DOHH2 (cell line): ENCODE results near the gene AGRN.
"Not testable (repeated sequence)": the region's sequence is repeated elsewhere in the genome, so short reads cannot be mapped to it uniquely, and the experiment has no call there.

Source experiments
- H3F3A ChIP-seq: fragments of 200-600 bp; sonication (generic), shearing (Covaris generic); 2 replicates; pipeline ENCODE4 v1.6.0; 2016; ENCODE audit warnings: antibody characterized with exemption, mild to moderate bottlenecking; ENCODE audit not compliant: control insufficient read depth, insufficient read depth
- H3K27ac ChIP-seq: fragments of 200-600 bp; sonication (generic); 2 replicates; pipeline ENCODE4 v1.5.1; 2014; ENCODE audit warnings: low read depth, mild to moderate bottlenecking, low read length, moderate library complexity
- H3K27me3 ChIP-seq: fragments of 200-600 bp; sonication (generic); 2 replicates; pipeline ENCODE4 v1.6.1; 2014; ENCODE audit warnings: mild to moderate bottlenecking, low read length, mixed read lengths; ENCODE audit not compliant: control insufficient read depth
- H3K36me3 ChIP-seq: fragments of 200-600 bp; sonication (generic); 2 replicates; pipeline ENCODE4 v1.6.1; 2014; ENCODE audit warnings: mild to moderate bottlenecking, low read length, moderate library complexity, mixed read lengths; ENCODE audit not compliant: control insufficient read depth
- H3K4me1 ChIP-seq: fragments of 200-600 bp; sonication (generic); 2 replicates; pipeline ENCODE4 v1.6.1; 2014; ENCODE audit warnings: mild to moderate bottlenecking, low read length, mixed read lengths; ENCODE audit not compliant: control insufficient read depth
- H3K4me2 ChIP-seq: fragments of 200-600 bp; sonication (generic); 2 replicates; pipeline ENCODE4 v1.6.0; 2014; ENCODE audit warnings: mild to moderate bottlenecking, low read length, moderate library complexity
- H3K4me3 ChIP-seq: fragments of 200-600 bp; sonication (generic); 2 replicates; pipeline ENCODE4 v1.5.1; 2014; ENCODE audit warnings: mild to moderate bottlenecking, low read length, mixed read lengths
- H3K79me2 ChIP-seq: fragments of 200-600 bp; sonication (generic); 2 replicates; pipeline ENCODE4 v1.6.1; 2014; ENCODE audit warnings: mild to moderate bottlenecking, low read length, mixed read lengths; ENCODE audit not compliant: control insufficient read depth
- H3K9me2 ChIP-seq: fragments of 200-600 bp; sonication (generic); replicated peaks from 2 replicates; pipeline ENCODE4 v1.6.1; 2014; ENCODE audit warnings: mild to moderate bottlenecking, low read length, mixed read lengths; ENCODE audit not compliant: control insufficient read depth
- H3K9me3 ChIP-seq: fragments of 200-600 bp; sonication (generic); 2 replicates; pipeline ENCODE4 v1.6.1; 2014; ENCODE audit warnings: antibody characterized with exemption, low read length, mixed read lengths; ENCODE audit not compliant: control insufficient read depth, insufficient read depth
- H4K20me1 ChIP-seq: fragments of 200-600 bp; sonication (generic); 2 replicates; pipeline ENCODE4 v1.6.0; 2014; ENCODE audit warnings: low read depth, mild to moderate bottlenecking, antibody characterized with exemption, low read length, moderate library complexity; ENCODE audit not compliant: control insufficient read depth, insufficient read depth
- EZH2phosphoT487 ChIP-seq: fragments of 200-600 bp; sonication (generic); IDR thresholded peaks from 2 replicates; pipeline ENCODE4 v1.6.1; 2017; ENCODE audit warnings: borderline replicate concordance, mild to moderate bottlenecking, antibody characterized with exemption, low read length, moderate library complexity, mixed read lengths
- TF ChIP-seq, protein P1 (sequence below): fragments of 200-600 bp; sonication (generic); IDR thresholded peaks from one replicate; pipeline ENCODE4 v1.5.1; 2014; ENCODE audit warnings: antibody characterized with exemption, mild to moderate bottlenecking, low read depth, low read length; ENCODE audit not compliant: poor library complexity, severe bottlenecking

AGRN gene

DNA sequence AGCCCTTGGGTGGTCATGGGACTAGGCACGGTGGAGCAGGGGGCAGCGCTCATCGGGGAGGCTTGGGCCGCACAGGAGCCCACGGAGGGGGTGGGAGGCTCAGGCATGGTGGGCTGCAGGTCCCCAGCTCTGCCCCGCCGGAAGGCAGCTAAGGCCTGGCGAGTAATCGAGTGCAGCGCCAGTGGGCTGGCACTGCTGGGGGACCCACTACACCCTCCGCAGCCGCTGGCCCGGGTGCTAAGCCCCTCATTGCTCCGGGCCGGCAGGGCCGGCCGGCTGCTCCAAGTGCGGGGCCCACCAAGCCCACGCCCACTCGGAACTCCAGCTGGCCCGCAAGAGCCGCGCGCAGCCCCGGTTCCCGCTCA is 1.6 kb upstream of the AGRN start:
- H3K4me3 ChIP-seq, H3F3A ChIP-seq, H3K4me2 ChIP-seq, H3K27ac ChIP-seq, H3K36me3 ChIP-seq, H4K20me1 ChIP-seq, H3K79me2 ChIP-seq, H3K9me2 ChIP-seq, H3K9me3 ChIP-seq: not testable (repeated sequence)
- Histone ChIP-seq H3K4me1 (peaks cover 10% of the 10 kb centered on the region), H3K27me3 (peaks cover 32% of the 10 kb centered on the region)

DNA sequence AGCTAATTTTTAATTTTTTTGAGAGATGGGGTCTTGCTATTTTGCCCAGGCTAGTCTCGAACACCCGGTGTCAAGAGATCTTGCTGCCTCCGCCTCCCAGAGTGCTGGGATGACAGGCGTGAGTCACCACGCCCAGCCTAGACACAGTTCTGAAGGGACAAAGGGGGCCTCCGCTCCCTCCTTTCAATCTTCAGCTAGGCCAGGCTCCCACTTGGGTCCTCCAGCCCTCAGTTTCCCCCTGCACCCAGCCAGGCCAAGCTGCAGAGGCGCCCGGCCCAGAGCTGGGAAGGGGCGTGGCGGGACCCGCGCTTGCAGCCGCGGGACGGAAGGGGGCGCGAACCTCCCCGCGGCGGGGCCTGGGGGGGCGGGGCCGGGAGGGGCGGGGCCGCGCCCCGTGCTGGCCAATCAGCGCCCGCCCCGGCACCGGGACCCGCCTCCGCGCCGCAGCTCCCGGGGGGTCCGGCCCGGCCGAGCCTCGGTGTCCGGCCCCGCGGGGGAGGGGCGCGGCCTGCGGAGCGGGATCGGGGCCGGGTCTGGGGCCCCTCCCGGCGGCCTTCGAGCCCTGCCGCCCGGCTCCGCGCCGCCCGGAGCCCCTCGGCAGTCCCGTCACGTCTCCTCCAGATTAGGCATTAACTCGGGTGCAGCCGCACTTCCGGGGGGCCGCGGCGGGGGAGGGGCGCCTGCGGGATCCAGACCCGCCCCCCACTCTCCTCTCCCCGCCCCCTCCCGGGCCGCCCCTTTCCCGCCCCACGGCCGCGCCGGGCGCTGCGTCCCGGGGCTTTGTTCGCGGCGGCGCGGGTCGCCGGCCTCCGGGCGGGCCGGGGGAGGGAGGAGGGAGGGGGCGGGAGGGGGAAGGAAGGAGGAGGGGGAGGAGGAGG is 559 bp upstream of the AGRN start:
- H3K4me3 ChIP-seq = peak overlapping the region; percentile 54
- H3K27ac ChIP-seq = no peak overlapping the region
- no peaks in the 10 kb centered on the region for H4K20me1 ChIP-seq
- H3K9me2 ChIP-seq = no peaks in the 10 kb centered on the region
- H3K4me2 ChIP-seq = peak overlapping the region; percentile 42; the same call in 1 of the 2 replicates
- H3K27me3 ChIP-seq = peaks cover 36% of the 10 kb centered on the region
- H3K4me1 ChIP-seq = no peaks in the 10 kb centered on the region; the same call in 1 of the 2 replicates
- H3K79me2 ChIP-seq = no peaks in the 10 kb centered on the region
- no peaks in the 10 kb centered on the region for H3K36me3 ChIP-seq
- H3K9me3 ChIP-seq = no peaks in the 10 kb centered on the region
- no peaks in the 10 kb centered on the region for H3F3A ChIP-seq
- TF ChIP-seq EZH2phosphoT487 = no peak
- TF ChIP-seq, protein P1, sequence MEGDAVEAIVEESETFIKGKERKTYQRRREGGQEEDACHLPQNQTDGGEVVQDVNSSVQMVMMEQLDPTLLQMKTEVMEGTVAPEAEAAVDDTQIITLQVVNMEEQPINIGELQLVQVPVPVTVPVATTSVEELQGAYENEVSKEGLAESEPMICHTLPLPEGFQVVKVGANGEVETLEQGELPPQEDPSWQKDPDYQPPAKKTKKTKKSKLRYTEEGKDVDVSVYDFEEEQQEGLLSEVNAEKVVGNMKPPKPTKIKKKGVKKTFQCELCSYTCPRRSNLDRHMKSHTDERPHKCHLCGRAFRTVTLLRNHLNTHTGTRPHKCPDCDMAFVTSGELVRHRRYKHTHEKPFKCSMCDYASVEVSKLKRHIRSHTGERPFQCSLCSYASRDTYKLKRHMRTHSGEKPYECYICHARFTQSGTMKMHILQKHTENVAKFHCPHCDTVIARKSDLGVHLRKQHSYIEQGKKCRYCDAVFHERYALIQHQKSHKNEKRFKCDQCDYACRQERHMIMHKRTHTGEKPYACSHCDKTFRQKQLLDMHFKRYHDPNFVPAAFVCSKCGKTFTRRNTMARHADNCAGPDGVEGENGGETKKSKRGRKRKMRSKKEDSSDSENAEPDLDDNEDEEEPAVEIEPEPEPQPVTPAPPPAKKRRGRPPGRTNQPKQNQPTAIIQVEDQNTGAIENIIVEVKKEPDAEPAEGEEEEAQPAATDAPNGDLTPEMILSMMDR = peak; percentile 26

DNA sequence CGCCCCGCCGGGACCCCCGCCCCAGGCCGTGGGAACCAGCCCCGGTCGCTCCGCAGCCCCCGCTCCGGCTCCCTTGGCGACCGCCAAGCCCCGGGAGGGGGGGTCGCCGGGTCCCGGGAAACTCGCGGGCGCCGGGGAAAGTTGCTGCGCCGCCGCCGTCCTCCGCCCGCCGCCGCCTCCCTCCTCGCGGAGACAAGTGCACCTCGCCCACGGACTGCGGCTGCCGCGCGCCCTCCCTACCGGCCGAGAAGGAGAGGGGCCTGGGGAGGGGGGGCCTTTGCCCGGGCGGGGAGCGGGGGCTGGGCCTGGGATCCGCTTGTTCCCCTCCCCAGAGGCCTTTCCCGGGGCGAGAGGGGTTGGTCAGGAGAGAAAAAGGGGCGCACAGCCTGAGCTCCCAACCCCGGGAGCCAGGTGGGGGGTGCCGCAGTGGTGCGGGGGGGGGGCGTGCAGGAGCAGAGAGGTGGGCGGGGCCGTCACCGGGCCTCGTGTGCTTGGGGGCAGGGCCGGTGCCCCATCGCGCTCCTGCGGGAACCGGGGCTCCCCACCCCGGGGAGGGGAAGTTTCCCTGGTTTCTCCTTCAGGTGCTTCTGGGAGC is 592 bp downstream of the AGRN start:
- H4K20me1 ChIP-seq = no peaks in the 10 kb centered on the region
- TF ChIP-seq, protein P1 = no peak
- TF ChIP-seq EZH2phosphoT487 = peak; percentile 59; the same call in 1 of the 2 replicates
- H3K4me3 ChIP-seq = peak overlapping the region; percentile 60
- H3K27me3 ChIP-seq = peaks cover 37% of the 10 kb centered on the region
- H3K9me3 ChIP-seq = no peaks in the 10 kb centered on the region
- no peaks in the 10 kb centered on the region for H3K79me2 ChIP-seq
- no peak overlapping the region for H3K27ac ChIP-seq
- H3K4me2 ChIP-seq = peak overlapping the region; percentile 56
- H3K4me1 ChIP-seq = no peaks in the 10 kb centered on the region; the same call in 1 of the 2 replicates
- no peaks in the 10 kb centered on the region for H3K36me3 ChIP-seq
- H3F3A ChIP-seq = no peaks in the 10 kb centered on the region
- H3K9me2 ChIP-seq = no peaks in the 10 kb centered on the region
